GM12878 (cell line): ENCODE results near the gene NAA15. TPM values are rescaled to one million over a fixed set of nuclear protein-coding genes. Genes with fewer than 3 reads are reported as not detected.

Source experiments
- CHD4 ChIP-seq: fragments of 200-600 bp; sonication (generic); IDR thresholded peaks from 2 replicates; pipeline ENCODE4 v1.6.1; 2016; ENCODE audit warnings: mild to moderate bottlenecking
- DPF2 ChIP-seq: fragments of 450-650 bp; IDR thresholded peaks from 2 replicates; pipeline ENCODE4 v1.6.1; 2017; ENCODE audit warnings: mild to moderate bottlenecking
- EGR1 ChIP-seq, 2 experiments: IDR thresholded peaks; 1 replicate in 1 of 2; 2 replicates in 1 of 2; pipeline ENCODE4 v1.6.1; 2011 to 2012; ENCODE audit warnings: low read depth in 2 of 2, low read length in 2 of 2, borderline replicate concordance in 1 of 2, mild to moderate bottlenecking in 1 of 2, moderate library complexity in 1 of 2
- ELK1 ChIP-seq: IDR thresholded peaks from 2 replicates; pipeline ENCODE4 v1.6.1; 2012; ENCODE audit warnings: low read depth, low read length, improper control_type of control experiment
- ESRRA ChIP-seq: IDR thresholded peaks from 2 replicates; pipeline ENCODE4 v1.6.1; 2012; ENCODE audit warnings: mild to moderate bottlenecking, low read length, improper control_type of control experiment
- IRF4 ChIP-seq: IDR thresholded peaks from 2 replicates; pipeline ENCODE4 v1.6.1; 2011; ENCODE audit warnings: low read depth, low read length
- KLF5 ChIP-seq: fragments of 450-650 bp; IDR thresholded peaks from 2 replicates; pipeline ENCODE4 v1.6.1; 2014; ENCODE audit warnings: mild to moderate bottlenecking; ENCODE audit not compliant: partially characterized antibody
- NFXL1 ChIP-seq: fragments of 450-650 bp; IDR thresholded peaks from 2 replicates; pipeline ENCODE4 v1.6.1; 2017; ENCODE audit warnings: antibody characterized with exemption, mild to moderate bottlenecking, borderline replicate concordance
- RELB ChIP-seq: fragments of 450-650 bp; IDR thresholded peaks from 2 replicates; pipeline ENCODE4 v1.6.1; 2017; ENCODE audit warnings: low read depth, mild to moderate bottlenecking, moderate library complexity
- RFX5 ChIP-seq: IDR thresholded peaks from 2 replicates; pipeline ENCODE4 v1.6.1; 2011; ENCODE audit warnings: low read depth, low read length, improper control_type of control experiment
- SMARCA5 ChIP-seq: fragments of 450-650 bp; IDR thresholded peaks from 2 replicates; pipeline ENCODE4 v1.6.1; 2017; ENCODE audit warnings: mild to moderate bottlenecking
- SP1 ChIP-seq: IDR thresholded peaks from one replicate; pipeline ENCODE4 v1.6.1; 2011; ENCODE audit warnings: low read depth, low read length
- SREBF1 ChIP-seq: IDR thresholded peaks from 2 replicates; pipeline ENCODE4 v1.6.1; 2012; ENCODE audit warnings: mild to moderate bottlenecking, low read length
- SRF ChIP-seq, 2 experiments: IDR thresholded peaks; 2 replicates each; pipeline ENCODE4 v1.6.1; 2011; ENCODE audit warnings: low read depth in 2 of 2, low read length in 2 of 2, mild to moderate bottlenecking in 1 of 2, moderate library complexity in 1 of 2
- TCF7 ChIP-seq: IDR thresholded peaks from 2 replicates; pipeline ENCODE4 v1.6.1; 2014; ENCODE audit warnings: antibody characterized with exemption, borderline replicate concordance
- ZNF384 ChIP-seq: IDR thresholded peaks from 2 replicates; pipeline ENCODE4 v1.6.1; 2012; ENCODE audit warnings: low read depth, mild to moderate bottlenecking, low read length, improper control_type of control experiment, borderline replicate concordance
- polyA plus RNA-seq, 11 experiments: library from polyadenylated mRNA; depleted of rRNA in 4 of 11; unstranded in 6 of 11; stranded (reverse) in 5 of 11; fragments of >200 nt; fragmentation: Nextera tagmentation in 4 of 11; fragmentation: Illumina TruSeq in 1 of 11; extraction: Ambion mirVana in 4 of 11; extraction: Trizol in 1 of 11; gene quantifications; 1 replicate in 1 of 11; 2 replicates in 10 of 11; pipeline versions ENCODE4 v1.2.1 to v1.2.3, GENCODE V29; 2011 to 2016; ENCODE audit warnings: inconsistent platforms in 2 of 11, missing spikeins in 2 of 11, low read depth in 1 of 11
- total RNA-seq, 4 experiments: library from RNA; depleted of rRNA in 3 of 4; stranded (reverse); fragments of >200 nt in 3 of 4; fragmentation: Illumina TruSeq in 1 of 4; extraction: Trizol in 1 of 4; gene quantifications; 2 replicates each; pipeline versions ENCODE4 v1.2.1 to v1.2.3, GENCODE V29; 2013 to 2021
- TF ChIP-seq, protein P1 (sequence below), 3 experiments: IDR thresholded peaks in 2 of 3; conservative IDR thresholded peaks in 1 of 3; 2 replicates each; pipeline ENCODE4 v1.5.1; 2011; ENCODE audit warnings: low read depth in 3 of 3, low read length in 3 of 3, mild to moderate bottlenecking in 3 of 3, control low read depth in 2 of 3, moderate library complexity in 2 of 3, inconsistent platforms in 1 of 3, mixed read lengths in 1 of 3; ENCODE audit not compliant: control insufficient read depth in 2 of 3, insufficient read depth in 1 of 3; ENCODE audit errors: extremely low read depth in 1 of 3
- TF ChIP-seq, protein P2 (sequence below): fragments of 450-650 bp; IDR thresholded peaks from 2 replicates; pipeline ENCODE4 v1.6.1; 2018; ENCODE audit warnings: mild to moderate bottlenecking, low read depth, moderate library complexity; ENCODE audit not compliant: partially characterized antibody

Gene NAA15
- total and polyA plus RNA-seq, 10 of the 15 experiments (the other 5 are each of a cell fraction or from before 2014, with no cell fraction given), result 24.3 to 93.1 (median 51.9) TPM

- TF ChIP-seq SREBF1 (no peak), DPF2 (peak; percentile 41; the same call in 1 of the 2 replicates), ESRRA (peak; percentile 20; the same call in 1 of the 2 replicates), SMARCA5 (0 out of 2 replicates have a peak, but pooled peaks have one; percentile 30), ZNF384 (no peak), RFX5 (no peak), IRF4 (no peak), KLF5 (no peak), ELK1 (0 out of 2 replicates have a peak, but pooled peaks have one; percentile 30), CHD4 (no peak), SP1 (peak; percentile 72), EGR1 (IDR thresholded peaks at IDR 0.05; ENCODE audit: borderline replicate concordance in 1 of 2, low read depth in 2 of 2, low read length in 2 of 2) (peak in 1 of 2 experiments; percentile 25; a peak in 1 of 3 replicates), SRF (IDR thresholded peaks at IDR 0.05; ENCODE audit: low read depth in 2 of 2, low read length in 2 of 2) (no peak), NFXL1 (no peak), RELB (peak; percentile 72; the same call in 1 of the 2 replicates), TCF7 (no peak)
- TF ChIP-seq, protein P1, sequence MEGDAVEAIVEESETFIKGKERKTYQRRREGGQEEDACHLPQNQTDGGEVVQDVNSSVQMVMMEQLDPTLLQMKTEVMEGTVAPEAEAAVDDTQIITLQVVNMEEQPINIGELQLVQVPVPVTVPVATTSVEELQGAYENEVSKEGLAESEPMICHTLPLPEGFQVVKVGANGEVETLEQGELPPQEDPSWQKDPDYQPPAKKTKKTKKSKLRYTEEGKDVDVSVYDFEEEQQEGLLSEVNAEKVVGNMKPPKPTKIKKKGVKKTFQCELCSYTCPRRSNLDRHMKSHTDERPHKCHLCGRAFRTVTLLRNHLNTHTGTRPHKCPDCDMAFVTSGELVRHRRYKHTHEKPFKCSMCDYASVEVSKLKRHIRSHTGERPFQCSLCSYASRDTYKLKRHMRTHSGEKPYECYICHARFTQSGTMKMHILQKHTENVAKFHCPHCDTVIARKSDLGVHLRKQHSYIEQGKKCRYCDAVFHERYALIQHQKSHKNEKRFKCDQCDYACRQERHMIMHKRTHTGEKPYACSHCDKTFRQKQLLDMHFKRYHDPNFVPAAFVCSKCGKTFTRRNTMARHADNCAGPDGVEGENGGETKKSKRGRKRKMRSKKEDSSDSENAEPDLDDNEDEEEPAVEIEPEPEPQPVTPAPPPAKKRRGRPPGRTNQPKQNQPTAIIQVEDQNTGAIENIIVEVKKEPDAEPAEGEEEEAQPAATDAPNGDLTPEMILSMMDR (IDR thresholded peaks at IDR 0.05 in 2 of 3, conservative IDR thresholded peaks at IDR 0.05 in 1 of 3; ENCODE audit: control insufficient read depth in 2 of 3, extremely low read depth in 1 of 3, insufficient read depth in 1 of 3, low read depth in 3 of 3, low read length in 3 of 3), result no peak
- TF ChIP-seq, protein P2, sequence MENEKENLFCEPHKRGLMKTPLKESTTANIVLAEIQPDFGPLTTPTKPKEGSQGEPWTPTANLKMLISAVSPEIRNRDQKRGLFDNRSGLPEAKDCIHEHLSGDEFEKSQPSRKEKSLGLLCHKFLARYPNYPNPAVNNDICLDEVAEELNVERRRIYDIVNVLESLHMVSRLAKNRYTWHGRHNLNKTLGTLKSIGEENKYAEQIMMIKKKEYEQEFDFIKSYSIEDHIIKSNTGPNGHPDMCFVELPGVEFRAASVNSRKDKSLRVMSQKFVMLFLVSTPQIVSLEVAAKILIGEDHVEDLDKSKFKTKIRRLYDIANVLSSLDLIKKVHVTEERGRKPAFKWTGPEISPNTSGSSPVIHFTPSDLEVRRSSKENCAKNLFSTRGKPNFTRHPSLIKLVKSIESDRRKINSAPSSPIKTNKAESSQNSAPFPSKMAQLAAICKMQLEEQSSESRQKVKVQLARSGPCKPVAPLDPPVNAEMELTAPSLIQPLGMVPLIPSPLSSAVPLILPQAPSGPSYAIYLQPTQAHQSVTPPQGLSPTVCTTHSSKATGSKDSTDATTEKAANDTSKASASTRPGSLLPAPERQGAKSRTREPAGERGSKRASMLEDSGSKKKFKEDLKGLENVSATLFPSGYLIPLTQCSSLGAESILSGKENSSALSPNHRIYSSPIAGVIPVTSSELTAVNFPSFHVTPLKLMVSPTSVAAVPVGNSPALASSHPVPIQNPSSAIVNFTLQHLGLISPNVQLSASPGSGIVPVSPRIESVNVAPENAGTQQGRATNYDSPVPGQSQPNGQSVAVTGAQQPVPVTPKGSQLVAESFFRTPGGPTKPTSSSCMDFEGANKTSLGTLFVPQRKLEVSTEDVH, result peak; percentile 49
Measured at GRCh38 chr4:139301113-139301820, at the start of gene NAA15 (continued).
